Measurements from ENCODE around the gene KLC1. TPM values are rescaled to one million over a fixed set of nuclear protein-coding genes. Genes with fewer than 3 reads are reported as not detected.

KLC1 gene
- total RNA-seq, 2 donors from 2014 or later: 185 to 201 TPM

DNA sequence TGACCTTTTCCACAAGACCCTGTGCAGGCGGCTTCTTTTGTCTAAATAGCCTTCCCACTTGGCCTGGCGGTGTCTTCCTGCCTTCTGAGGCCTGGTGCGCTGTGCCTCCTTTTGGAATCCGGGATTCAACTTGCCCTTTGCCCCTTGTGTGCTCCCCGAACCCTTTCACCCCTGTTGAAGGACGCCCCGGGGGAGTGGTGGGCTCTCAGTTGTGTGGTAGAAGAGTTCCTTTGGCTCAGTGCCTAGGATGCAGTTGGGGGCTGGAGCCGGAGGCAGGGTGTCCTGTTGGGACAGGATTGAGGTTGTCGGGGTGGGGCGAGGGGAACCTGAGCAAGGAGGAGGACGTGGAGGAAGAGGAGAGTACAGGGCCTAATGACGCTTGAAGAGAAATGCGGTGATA lies 34.5 kb downstream of the KLC1 start:
- no peak for DNase-seq (ENCODE audit: low spot score)
- Histone ChIP-seq H3K9me3 (no peaks in the 10 kb centered on the region), H3K4me3 (no peak overlapping the region), H3K36me3 (peaks cover 93% of the 10 kb centered on the region), H3K27me3 (no peaks in the 10 kb centered on the region), H3K4me1 (no peaks in the 10 kb centered on the region), H3K27ac (no peak overlapping the region)
- TF ChIP-seq CTCF (IDR thresholded peaks at IDR 0.05): no peak

DNA sequence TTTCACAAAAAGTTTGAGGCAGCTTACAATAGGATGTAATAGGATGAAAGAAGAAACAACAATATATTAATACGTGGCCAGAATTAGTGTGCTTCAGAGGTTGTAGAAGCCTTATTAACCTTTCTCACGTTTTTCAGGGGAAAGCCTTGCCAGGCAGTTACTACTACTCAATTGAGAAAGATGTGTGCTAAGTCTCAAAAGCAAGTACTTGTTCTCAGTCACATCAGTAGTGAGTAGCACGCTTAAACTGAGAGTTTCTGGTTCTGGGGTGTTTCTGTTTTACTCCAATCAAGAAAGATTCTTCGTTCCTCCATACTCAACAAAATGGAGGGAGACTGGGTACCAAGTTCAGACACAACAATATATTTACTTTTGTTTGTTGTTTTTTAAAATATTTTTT lies 38.7 kb downstream of the KLC1 start:
- Histone ChIP-seq H3K27ac (no peak overlapping the region), H3K36me3 (peaks cover 92% of the 10 kb centered on the region), H3K27me3 (no peaks in the 10 kb centered on the region), H3K4me3 (no peak overlapping the region), H3K4me1 (no peaks in the 10 kb centered on the region), H3K9me3 (no peaks in the 10 kb centered on the region)
- DNase-seq (ENCODE audit: low spot score): no peak
- no peak for TF ChIP-seq CTCF (IDR thresholded peaks at IDR 0.05)

DNA sequence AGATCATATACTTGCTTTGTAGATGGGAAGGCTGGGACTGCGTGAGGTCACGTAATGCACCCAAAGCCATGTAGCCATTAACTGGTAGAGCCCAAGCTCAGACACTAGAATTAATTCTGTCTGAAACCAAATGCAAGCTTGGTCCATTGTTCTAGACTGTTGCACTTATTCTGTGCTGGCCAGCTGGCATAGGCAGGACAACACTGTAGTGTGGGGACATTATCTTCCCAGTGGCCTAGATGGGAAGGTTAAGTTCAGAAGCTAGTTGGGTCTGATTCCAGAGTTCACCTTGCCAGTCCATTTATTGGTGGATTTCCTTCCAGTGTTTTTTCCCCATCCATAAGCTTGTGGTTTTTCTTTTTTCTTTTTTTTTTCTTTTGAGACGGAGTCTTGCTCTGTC lies 39.1 kb downstream of the KLC1 start:
- no peak for TF ChIP-seq CTCF (IDR thresholded peaks at IDR 0.05)
- DNase-seq (ENCODE audit: low spot score): no peak
- Histone ChIP-seq H3K4me3 (no peak overlapping the region), H3K4me1 (no peaks in the 10 kb centered on the region), H3K9me3 (no peaks in the 10 kb centered on the region), H3K27me3 (no peaks in the 10 kb centered on the region), H3K36me3 (peaks cover 92% of the 10 kb centered on the region), H3K27ac (no peak overlapping the region)

DNA sequence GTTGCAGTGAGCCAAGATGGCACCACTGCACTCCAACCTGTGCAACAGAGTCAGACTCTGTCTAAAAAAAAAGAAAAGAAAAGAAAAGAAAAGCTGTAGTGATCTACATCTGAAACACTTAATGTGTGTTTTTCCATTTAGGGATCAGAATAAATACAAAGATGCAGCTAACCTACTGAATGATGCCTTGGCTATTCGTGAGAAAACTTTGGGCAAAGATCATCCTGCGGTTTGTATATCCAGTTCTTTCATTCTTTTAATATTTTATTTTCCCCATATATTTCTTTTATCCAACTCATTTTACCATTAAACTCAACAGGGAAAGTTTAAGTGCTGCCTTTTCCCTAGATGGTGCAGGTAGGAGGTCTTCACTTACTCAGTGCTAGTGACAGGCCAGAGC lies 40.4 kb downstream of the KLC1 start:
- Histone ChIP-seq H3K27me3 (no peaks in the 10 kb centered on the region), H3K27ac (no peak overlapping the region), H3K4me1 (no peaks in the 10 kb centered on the region), H3K4me3 (no peak overlapping the region), H3K36me3 (peaks cover 92% of the 10 kb centered on the region), H3K9me3 (no peaks in the 10 kb centered on the region)
- no peak for DNase-seq (ENCODE audit: low spot score)
- TF ChIP-seq CTCF (IDR thresholded peaks at IDR 0.05): no peak

DNA sequence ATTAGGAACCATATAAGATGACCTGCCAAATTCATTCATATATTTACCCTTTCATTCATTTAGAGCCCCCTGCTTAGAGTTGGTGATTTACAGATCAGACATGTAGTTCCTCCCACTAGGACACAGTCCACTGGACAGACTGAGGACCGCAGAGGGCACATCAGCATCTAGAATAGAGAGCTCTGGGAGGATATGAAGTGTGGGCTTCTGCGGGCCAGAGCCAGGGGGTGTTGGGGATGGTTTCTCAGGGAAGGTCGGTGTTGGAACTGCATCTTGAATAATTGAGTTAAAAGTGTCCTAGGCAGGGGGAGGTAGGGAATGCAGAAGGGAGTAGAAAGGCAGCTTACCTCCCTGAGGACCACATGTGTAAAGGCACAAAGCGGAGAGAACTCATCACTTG lies 42.9 kb downstream of the KLC1 start:
- peaks cover 96% of the 10 kb centered on the region for H3K36me3 ChIP-seq
- no peak for DNase-seq (ENCODE audit: low spot score)

More for the DNA sequence above, 42.9 kb downstream of the KLC1 start:
- Histone ChIP-seq H3K4me1 (no peaks in the 10 kb centered on the region), H3K27ac (no peak overlapping the region), H3K4me3 (no peak overlapping the region), H3K9me3 (no peaks in the 10 kb centered on the region), H3K27me3 (no peaks in the 10 kb centered on the region)
- TF ChIP-seq CTCF (IDR thresholded peaks at IDR 0.05): no peak

All from right atrium auricular region (tissue), 2 donors.